GM12875 (cell line): ENCODE results near the gene ZDHHC13.

Experiments used
- H3K4me3 ChIP-seq: one replicate; pipeline ENCODE4 v1.5.1; 2011; ENCODE audit warnings: low read depth, low read length, control low read depth
- TF ChIP-seq, protein P1 (sequence below): IDR thresholded peaks from 2 replicates; pipeline ENCODE4 v1.5.1; 2011; ENCODE audit warnings: low read depth, mild to moderate bottlenecking, control low read depth, inconsistent platforms, low read length, moderate library complexity, borderline replicate concordance; ENCODE audit not compliant: insufficient read depth

The ZDHHC13 gene

DNA sequence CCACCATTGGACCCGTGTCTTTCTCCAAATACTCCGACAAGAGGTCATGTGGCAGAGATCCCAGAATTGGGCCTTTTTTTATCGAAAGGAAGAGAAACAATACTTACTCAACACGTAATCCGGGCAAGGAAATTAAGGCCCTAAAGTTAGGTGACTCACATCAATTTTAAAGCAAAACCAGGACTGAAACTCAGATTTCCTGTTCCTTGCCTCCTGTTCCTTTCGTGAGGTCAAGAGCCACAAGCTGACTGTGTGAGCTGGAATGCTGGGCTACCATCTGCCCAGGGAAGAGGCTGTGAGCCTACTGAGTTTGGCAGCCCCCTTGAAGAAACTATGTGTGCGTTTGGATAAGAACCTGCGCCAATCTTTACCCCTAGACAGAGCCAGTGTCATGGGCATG lies 29.3 kb upstream of the ZDHHC13 start:
- TF ChIP-seq, protein P1, sequence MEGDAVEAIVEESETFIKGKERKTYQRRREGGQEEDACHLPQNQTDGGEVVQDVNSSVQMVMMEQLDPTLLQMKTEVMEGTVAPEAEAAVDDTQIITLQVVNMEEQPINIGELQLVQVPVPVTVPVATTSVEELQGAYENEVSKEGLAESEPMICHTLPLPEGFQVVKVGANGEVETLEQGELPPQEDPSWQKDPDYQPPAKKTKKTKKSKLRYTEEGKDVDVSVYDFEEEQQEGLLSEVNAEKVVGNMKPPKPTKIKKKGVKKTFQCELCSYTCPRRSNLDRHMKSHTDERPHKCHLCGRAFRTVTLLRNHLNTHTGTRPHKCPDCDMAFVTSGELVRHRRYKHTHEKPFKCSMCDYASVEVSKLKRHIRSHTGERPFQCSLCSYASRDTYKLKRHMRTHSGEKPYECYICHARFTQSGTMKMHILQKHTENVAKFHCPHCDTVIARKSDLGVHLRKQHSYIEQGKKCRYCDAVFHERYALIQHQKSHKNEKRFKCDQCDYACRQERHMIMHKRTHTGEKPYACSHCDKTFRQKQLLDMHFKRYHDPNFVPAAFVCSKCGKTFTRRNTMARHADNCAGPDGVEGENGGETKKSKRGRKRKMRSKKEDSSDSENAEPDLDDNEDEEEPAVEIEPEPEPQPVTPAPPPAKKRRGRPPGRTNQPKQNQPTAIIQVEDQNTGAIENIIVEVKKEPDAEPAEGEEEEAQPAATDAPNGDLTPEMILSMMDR, result no peak
- H3K4me3 ChIP-seq, result no peak overlapping the region

DNA sequence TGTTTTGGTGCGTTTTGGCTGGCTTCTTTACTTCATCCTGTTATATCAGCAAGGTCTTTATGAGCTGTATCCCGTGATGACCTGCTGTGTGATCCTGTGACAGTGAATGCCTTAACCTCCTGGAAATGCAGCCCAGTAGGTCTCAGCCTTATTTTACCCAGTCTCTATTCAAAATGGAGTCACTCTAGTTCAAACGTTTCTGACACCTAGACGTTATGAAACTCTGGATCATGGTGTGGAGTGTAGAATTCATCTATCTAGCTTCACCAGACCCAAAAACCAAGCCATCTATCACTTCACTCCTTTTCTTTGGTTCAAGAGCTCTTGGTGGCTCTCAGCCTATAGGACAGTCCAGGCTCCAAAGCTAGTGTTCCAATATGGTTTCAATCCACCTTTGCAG lies 28.2 kb upstream of the ZDHHC13 start:
- no peak overlapping the region for H3K4me3 ChIP-seq
- TF ChIP-seq, protein P1, result no peak

DNA sequence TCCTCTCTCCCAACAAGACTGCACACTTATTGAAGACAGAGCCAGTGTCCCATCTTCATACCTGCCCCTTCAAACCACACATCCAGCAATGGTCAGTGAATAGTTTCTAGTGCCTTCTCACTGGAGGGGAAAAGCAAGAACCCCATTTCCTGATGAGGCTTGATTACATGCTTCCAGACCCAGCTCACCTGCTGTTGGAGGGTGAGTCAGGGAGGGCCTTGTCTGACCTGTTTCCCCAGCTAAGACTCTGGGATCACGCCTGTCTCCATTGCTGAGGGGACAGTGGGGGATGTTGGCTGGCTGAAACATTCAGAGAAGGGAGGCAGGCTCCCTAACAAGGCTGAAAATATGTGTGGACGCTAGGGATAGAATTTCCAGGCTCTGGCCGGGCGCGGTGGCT lies 27.5 kb upstream of the ZDHHC13 start:
- no peak overlapping the region for H3K4me3 ChIP-seq
- TF ChIP-seq, protein P1, result no peak

DNA sequence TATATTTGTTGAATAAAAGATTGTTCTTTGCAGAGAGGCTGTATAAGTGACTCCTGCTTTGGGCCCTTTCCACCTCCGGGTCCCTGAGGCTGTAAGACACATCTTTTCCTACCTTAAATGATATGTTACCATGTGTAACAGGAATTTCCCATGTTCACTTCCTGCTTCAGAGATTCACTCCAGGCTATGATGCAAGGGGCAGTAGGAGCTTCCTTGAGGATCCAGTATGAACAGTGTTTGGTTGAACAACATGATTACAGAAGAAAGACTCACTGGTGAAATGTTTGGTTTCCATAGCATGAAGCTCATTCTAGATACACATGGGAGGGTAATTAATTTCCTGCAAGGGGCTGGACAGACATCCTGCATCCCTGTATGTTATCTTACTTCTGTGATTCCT lies 25.6 kb upstream of the ZDHHC13 start:
- no peak overlapping the region for H3K4me3 ChIP-seq
- TF ChIP-seq, protein P1, result no peak

DNA sequence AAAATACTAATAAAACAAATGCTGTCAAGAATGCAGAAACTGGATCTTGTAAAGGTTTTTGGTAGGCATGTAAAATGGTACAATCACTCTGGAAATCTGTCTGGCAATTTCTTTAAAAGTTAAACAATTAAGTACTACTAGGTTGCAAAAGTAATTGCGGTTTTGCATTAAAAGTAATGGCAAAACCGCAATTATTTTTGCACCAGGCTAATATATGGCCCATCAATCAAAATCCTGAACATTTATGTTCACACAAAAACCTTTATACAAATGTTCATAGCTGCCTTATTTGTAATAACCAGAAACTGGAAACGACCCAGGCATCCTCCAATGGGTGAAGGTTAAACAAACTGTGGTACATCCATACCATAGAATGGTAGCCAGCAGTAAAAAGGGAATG lies 24.6 kb upstream of the ZDHHC13 start:
- H3K4me3 ChIP-seq, result no peak overlapping the region
- TF ChIP-seq, protein P1, result no peak

DNA sequence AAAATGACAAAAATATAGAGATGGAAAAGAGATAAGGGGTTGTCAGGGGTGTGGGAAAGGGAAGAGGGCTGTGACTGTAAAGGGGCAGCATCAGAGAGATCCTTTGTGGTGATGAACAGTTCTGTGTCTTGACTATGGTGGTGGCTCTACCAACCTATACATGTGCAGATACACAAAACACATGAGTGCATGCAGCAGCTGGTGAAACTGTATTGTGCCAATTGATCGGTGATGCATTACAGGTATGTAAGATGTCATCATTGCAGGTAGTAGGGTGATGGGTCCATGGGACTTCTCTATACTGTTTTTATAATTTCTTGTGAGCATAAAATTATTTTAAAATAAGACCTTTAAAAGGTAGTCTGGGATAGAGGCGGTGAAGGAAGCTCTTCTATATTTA lies 24.1 kb upstream of the ZDHHC13 start:
- TF ChIP-seq, protein P1, result no peak
- no peak overlapping the region for H3K4me3 ChIP-seq

DNA sequence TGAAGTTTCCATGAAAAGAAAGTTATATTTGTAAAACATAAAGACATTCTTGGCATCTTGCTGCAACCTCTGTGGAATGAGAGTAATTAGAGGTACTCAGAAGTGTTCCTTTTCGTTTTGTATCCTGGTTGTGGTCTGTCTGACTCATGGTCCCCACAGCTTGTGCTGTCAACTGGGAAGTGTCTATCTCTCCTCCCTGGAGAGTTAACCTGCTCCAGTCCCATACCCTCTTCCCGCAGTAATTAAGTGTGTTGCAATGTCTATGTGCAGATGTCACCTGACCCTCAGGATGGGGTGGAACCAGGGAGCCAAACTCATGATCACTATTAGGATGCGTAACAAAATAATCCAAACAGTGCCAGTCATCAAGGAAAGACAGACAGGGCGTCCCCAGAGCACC lies 23.0 kb upstream of the ZDHHC13 start:
- TF ChIP-seq, protein P1, result no peak

More for the DNA sequence above, 23.0 kb upstream of the ZDHHC13 start:
- no peak overlapping the region for H3K4me3 ChIP-seq
